Measurements from ENCODE around the gene TUBA1A. TPM values are rescaled to one million over a fixed set of nuclear protein-coding genes. Genes with fewer than 3 reads are reported as not detected.
"Not testable (repeated sequence)": the region's sequence is repeated elsewhere in the genome, so short reads cannot be mapped to it uniquely, and the experiment has no call there.

TUBA1A gene
- total RNA-seq, 4 donors from 2014 or later, result 14.7 to 68.0 (median 25.1) TPM

- no peak overlapping the region for H3K4me3 ChIP-seq
- H3K9me3 ChIP-seq, result no peaks in the 10 kb centered on the region
- no peak for TF ChIP-seq POLR2A (IDR thresholded peaks at IDR 0.05)
These were observed 50.3 kb downstream of the TUBA1A start for GRCh38 chr12:49138587-49138986.

GRCh38 chr12:49137476-49137875 is 51.4 kb downstream of the TUBA1A start:
- intact Hi-C loops (cut with DNase I; ENCODE audit: low total_unique reads), result no loop called here

More at GRCh38 chr12:49138587-49138986, 50.3 kb downstream of the TUBA1A start:
- Histone ChIP-seq H3K27ac (no peak overlapping the region), H3K36me3 (no peaks in the 10 kb centered on the region), H3K27me3 (no peaks in the 10 kb centered on the region), H3K4me1 (peaks cover 0 to 2% of the 10 kb centered on the region in 2 donors)
- in situ Hi-C loops (cut with MboI; ENCODE audit: low sequenced_read_pairs in 4 of 4), result no loop called here
- ATAC-seq, result no peak
- no peak for DNase-seq
- intact Hi-C loops (cut with DNase I; ENCODE audit: low total_unique reads), result no loop called here

GRCh38 chr12:49136997-49137396 is 51.9 kb downstream of the TUBA1A start:
- DNase-seq; H3K27ac ChIP-seq; in situ Hi-C loops (cut with MboI; ENCODE audit: low sequenced_read_pairs in 4 of 4); H3K4me3 ChIP-seq; H3K9me3 ChIP-seq; H3K27me3 ChIP-seq; H3K36me3 ChIP-seq; intact Hi-C loops (cut with DNase I; ENCODE audit: low total_unique reads); ATAC-seq: not testable (repeated sequence)
- peaks cover 9 to 13% of the 10 kb centered on the region in 2 donors for H3K4me1 ChIP-seq

More at GRCh38 chr12:49137476-49137875, 51.4 kb downstream of the TUBA1A start:
- Histone ChIP-seq H3K4me3 (no peak overlapping the region), H3K27me3 (no peaks in the 10 kb centered on the region), H3K36me3 (no peaks in the 10 kb centered on the region), H3K9me3 (no peaks in the 10 kb centered on the region), H3K4me1 (peaks cover 7 to 10% of the 10 kb centered on the region in 2 donors), H3K27ac (no peak overlapping the region)
- in situ Hi-C loops (cut with MboI; ENCODE audit: low sequenced_read_pairs in 4 of 4), result no loop called here
- no peak for DNase-seq
- TF ChIP-seq CTCF (IDR thresholded peaks at IDR 0.05 in 4 of 5, conservative IDR thresholded peaks at IDR 0.05 in 1 of 5) (no peak), POLR2A (IDR thresholded peaks at IDR 0.05) (no peak)
- no peak for ATAC-seq

Other genes starting within 250 kb of the TUBA1A start
- gene ARF3, start 231.6 kb downstream of the TUBA1A start, total RNA-seq, result 10 to 100 TPM in 3 of 4 donors, 1 to 10 TPM in 1; 4.9 to 17.2 (median 13.5) TPM
- not detected for gene WNT10B, start 217.3 kb downstream of the TUBA1A start, total RNA-seq
- not detected for gene WNT1, start 210.8 kb downstream of the TUBA1A start, total RNA-seq
- 100 to 1,000 TPM in 3 of 4 donors, 10 to 100 TPM in 1; 26.8 to 415 (median 232) TPM for gene DDN, start 189.7 kb downstream of the TUBA1A start, total RNA-seq
- gene PRKAG1, start 170.3 kb downstream of the TUBA1A start, total RNA-seq, result 10 to 100 TPM; 67.4 to 97.7 (median 83.9) TPM
- gene KMT2D, start 128.3 kb downstream of the TUBA1A start, total RNA-seq, result 10 to 100 TPM; 36.0 to 99.0 (median 71.3) TPM
- under 1 TPM in 2 of 4 donors, not detected in 2; 0.46 to 0.71 TPM for gene RHEBL1, start 119.1 kb downstream of the TUBA1A start, total RNA-seq
- under 1 TPM in 3 of 4 donors, not detected in 1; 0.09 to 0.36 (median 0.15) TPM for gene DHH, start 94.3 kb downstream of the TUBA1A start, total RNA-seq
- gene LMBR1L, start 78.2 kb downstream of the TUBA1A start, total RNA-seq, result 10 to 100 TPM; 11.1 to 27.2 (median 15.9) TPM
- gene TUBA1B, start 57.7 kb downstream of the TUBA1A start, total RNA-seq, result 1,000 to 10,000 TPM in 1 of 4 donors, 100 to 1,000 TPM in 3; 124 to 1,632 (median 402) TPM
- 100 to 1,000 TPM in 1 of 4 donors, 10 to 100 TPM in 3; 53.9 to 130 (median 72.5) TPM for gene TUBA1C, start 76.0 kb upstream of the TUBA1A start, total RNA-seq
- not detected for gene PRPH, start 106.1 kb upstream of the TUBA1A start, total RNA-seq
- gene TROAP, start 134.2 kb upstream of the TUBA1A start, total RNA-seq, result under 1 TPM in 1 of 4 donors, not detected in 3; 0.24 TPM
- gene C1QL4, start 148.1 kb upstream of the TUBA1A start, total RNA-seq, result not detected
- gene DNAJC22, start 157.8 kb upstream of the TUBA1A start, total RNA-seq, result under 1 TPM in 1 of 4 donors, not detected in 3; 0.24 TPM
- gene SPATS2, start 178.4 kb upstream of the TUBA1A start, total RNA-seq, result 1 to 10 TPM; 5.3 to 7.8 (median 6.7) TPM

Measured in gastrocnemius medialis (tissue), 4 donors.